GM23338 (cell line): ENCODE measurements around the gene DLG2. TPM values are rescaled to one million over a fixed set of nuclear protein-coding genes. Genes with fewer than 3 reads are reported as not detected.
A peak's percentile ranks its signal among the peaks of the same experiment; 100 is the strongest.

Experiments
- ATAC-seq: fragments of 200-7000 bp; cut with Tn5 transposase; 3 replicates; pipeline ENCODE4 v1.9.1; 2020
- DNase-seq: peaks from one replicate; pipeline ENCODE4 v3.0.0-alpha.2; 2015; ENCODE audit warnings: low spot score
- H2AFZ ChIP-seq: fragments of 200-600 bp; sonication (generic); 2 replicates; pipeline ENCODE4 v1.8.0; 2016; ENCODE audit warnings: antibody characterized with exemption, mild to moderate bottlenecking, moderate library complexity
- H3F3A ChIP-seq: fragments of 200-600 bp; sonication (generic); replicated peaks from 2 replicates; pipeline ENCODE4 v1.8.0; 2017; ENCODE audit warnings: antibody characterized with exemption, mixed run types, low read depth
- H3K27ac ChIP-seq: fragments of 200-600 bp; sonication (generic); 2 replicates; pipeline ENCODE4 v1.6.1; 2016; ENCODE audit warnings: low read depth
- H3K27me3 ChIP-seq: fragments of 200-600 bp; sonication (generic); 2 replicates; pipeline ENCODE4 v1.8.0; 2016; ENCODE audit warnings: mild to moderate bottlenecking, mixed run types, moderate library complexity; ENCODE audit not compliant: insufficient read depth
- H3K36me3 ChIP-seq: fragments of 200-600 bp; sonication (generic); 2 replicates; pipeline ENCODE4 v1.8.0; 2016; ENCODE audit warnings: mild to moderate bottlenecking; ENCODE audit not compliant: insufficient read depth
- H3K4me1 ChIP-seq: fragments of 200-600 bp; sonication (generic); 2 replicates; pipeline ENCODE4 v1.8.0; 2016; ENCODE audit warnings: mild to moderate bottlenecking, moderate library complexity; ENCODE audit not compliant: insufficient read depth
- H3K4me2 ChIP-seq: fragments of 200-600 bp; sonication (generic); 2 replicates; pipeline ENCODE4 v1.7.1; 2017; ENCODE audit warnings: mixed run types
- H3K4me3 ChIP-seq: fragments of 200-600 bp; sonication (generic); 2 replicates; pipeline ENCODE4 v1.6.1; 2016; ENCODE audit warnings: mixed run types
- H3K79me2 ChIP-seq: fragments of 200-600 bp; sonication (generic); replicated peaks from 2 replicates; pipeline ENCODE4 v1.8.0; 2017; ENCODE audit warnings: mild to moderate bottlenecking; ENCODE audit not compliant: insufficient read depth
- H3K9me2 ChIP-seq: fragments of 200-600 bp; sonication (generic); 2 replicates; pipeline ENCODE4 v1.8.0; 2017; ENCODE audit not compliant: insufficient read depth
- H4K20me1 ChIP-seq: fragments of 200-600 bp; sonication (generic); replicated peaks from 2 replicates; pipeline ENCODE4 v1.8.0; 2017; ENCODE audit warnings: mild to moderate bottlenecking; ENCODE audit not compliant: insufficient read depth
- H3K27ac Mint-ChIP-seq: 2 replicates; pipeline ENCODE4 v1.8.0; 2020; ENCODE audit warnings: inconsistent platforms, mild to moderate bottlenecking, moderate library complexity, mixed read lengths
- H3K27me3 Mint-ChIP-seq: 3 replicates; pipeline ENCODE4 v1.8.0; 2022; ENCODE audit warnings: low read depth, mild to moderate bottlenecking, moderate library complexity, mixed read lengths, inconsistent platforms; ENCODE audit not compliant: insufficient read depth, poor library complexity
- H3K36me3 Mint-ChIP-seq: 3 replicates; pipeline ENCODE4 v1.8.0; 2021; ENCODE audit warnings: low read depth, mild to moderate bottlenecking, inconsistent platforms, moderate library complexity, mixed read lengths
- H3K4me1 Mint-ChIP-seq: 3 replicates; pipeline ENCODE4 v1.8.0; 2020; ENCODE audit warnings: mild to moderate bottlenecking, inconsistent platforms, mixed read lengths
- H3K4me3 Mint-ChIP-seq: 3 replicates; pipeline ENCODE4 v1.8.0; 2021; ENCODE audit warnings: moderate library complexity, mild to moderate bottlenecking, inconsistent platforms, mixed read lengths
- H3K9me3 Mint-ChIP-seq: 3 replicates; pipeline ENCODE4 v1.8.0; 2020; ENCODE audit warnings: moderate library complexity, mild to moderate bottlenecking, inconsistent platforms, mixed read lengths
- CREB1 ChIP-seq: fragments of 250-450 bp; sonication (Bioruptor Pico); IDR thresholded peaks from 2 replicates; pipeline ENCODE4 v1.5.0; 2020; ENCODE audit warnings: low read depth, mild to moderate bottlenecking, moderate library complexity
- EZH2phosphoT487 ChIP-seq: fragments of 200-600 bp; sonication (generic); IDR thresholded peaks from one replicate; pipeline ENCODE4 v1.8.1; 2018; ENCODE audit warnings: antibody characterized with exemption; ENCODE audit not compliant: unreplicated experiment
- JUNB ChIP-seq: IDR thresholded peaks from one replicate; pipeline ENCODE4 v1.6.1; 2016; ENCODE audit warnings: antibody characterized with exemption; ENCODE audit not compliant: unreplicated experiment
- STAT1 ChIP-seq: IDR thresholded peaks from one replicate; pipeline ENCODE4 v1.6.1; 2016; ENCODE audit warnings: antibody characterized with exemption; ENCODE audit not compliant: unreplicated experiment
- ZNF331 ChIP-seq: fragments of 250-450 bp; sonication (Bioruptor Pico); IDR thresholded peaks from 2 replicates; pipeline ENCODE4 v1.5.0; 2020; ENCODE audit warnings: low read depth, mild to moderate bottlenecking, moderate library complexity
- polyA plus RNA-seq: library from polyadenylated mRNA; unstranded; fragments of >200 nt; fragmentation: Nextera tagmentation; extraction: Ambion mirVana; gene quantifications from 2 replicates; pipeline ENCODE4 v1.2.1, GENCODE V29; 2016
- total RNA-seq: library from RNA; depleted of rRNA; stranded (reverse); fragments of >200 nt; shearing (Covaris generic); gene quantifications from 2 replicates; pipeline ENCODE4 v1.2.3, GENCODE V29; 2014
- TF ChIP-seq, protein P1 (sequence below): fragments of 250-450 bp; sonication (Bioruptor Pico); IDR thresholded peaks from 2 replicates; pipeline ENCODE4 v1.5.0; 2020; ENCODE audit warnings: mild to moderate bottlenecking, moderate library complexity
- TF ChIP-seq, protein P2 (sequence below): IDR thresholded peaks from one replicate; pipeline ENCODE4 v1.6.1; 2018; ENCODE audit warnings: antibody characterized with exemption; ENCODE audit not compliant: unreplicated experiment
- TF ChIP-seq, protein P3 (sequence below): IDR thresholded peaks from 2 replicates; pipeline ENCODE4 v1.6.1; 2016; ENCODE audit warnings: antibody characterized with exemption
- TF ChIP-seq, protein P4 (sequence below), 2 experiments: fragments of 200-600 bp in 1 of 2; sonication (generic) in 1 of 2; conservative IDR thresholded peaks; 2 replicates each; pipeline versions ENCODE4 v1.5.1 to v1.6.1; 2016 to 2017; ENCODE audit warnings: antibody characterized with exemption in 2 of 2, low read depth in 2 of 2, mild to moderate bottlenecking in 2 of 2, moderate library complexity in 1 of 2

DLG2 gene
- total and polyA plus RNA-seq, 2 experiments from 2014 or later, result 19.8 to 21.5 TPM

DNA sequence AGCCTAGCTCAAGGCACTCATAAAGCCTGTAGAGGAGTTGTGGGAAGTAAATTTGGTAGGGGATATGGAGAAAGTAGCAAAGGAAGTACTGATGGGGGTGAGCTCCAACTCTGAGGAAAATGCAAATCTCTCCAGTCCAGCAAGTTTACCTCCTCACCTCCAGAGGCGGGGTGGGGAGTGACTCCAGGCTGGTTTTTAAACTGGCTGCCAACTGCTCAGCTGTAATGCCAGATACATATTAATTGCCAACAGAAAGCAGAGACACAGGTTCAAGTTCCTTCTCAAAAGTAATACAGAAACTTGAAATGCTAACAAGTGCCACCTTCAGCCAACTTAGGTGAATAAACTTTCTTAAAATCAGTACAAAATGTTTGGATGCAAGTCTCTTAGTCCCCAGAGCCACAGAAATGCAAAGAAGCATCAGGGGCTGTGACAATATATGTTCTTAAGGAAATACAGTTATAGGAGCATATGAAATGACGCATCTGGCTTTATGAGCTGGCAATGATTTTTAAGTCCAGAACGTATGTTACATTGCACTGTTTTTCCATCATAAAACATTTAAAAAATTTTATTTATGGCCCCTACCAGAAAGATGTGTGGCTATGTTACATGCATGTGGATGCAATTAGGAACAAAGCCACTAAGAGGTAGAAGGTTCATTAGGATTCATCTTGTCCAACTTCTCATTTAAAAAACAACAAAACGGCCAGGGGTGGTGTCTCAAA, 1904.6 kb downstream of the DLG2 start (continued):
- TF ChIP-seq, protein P1, sequence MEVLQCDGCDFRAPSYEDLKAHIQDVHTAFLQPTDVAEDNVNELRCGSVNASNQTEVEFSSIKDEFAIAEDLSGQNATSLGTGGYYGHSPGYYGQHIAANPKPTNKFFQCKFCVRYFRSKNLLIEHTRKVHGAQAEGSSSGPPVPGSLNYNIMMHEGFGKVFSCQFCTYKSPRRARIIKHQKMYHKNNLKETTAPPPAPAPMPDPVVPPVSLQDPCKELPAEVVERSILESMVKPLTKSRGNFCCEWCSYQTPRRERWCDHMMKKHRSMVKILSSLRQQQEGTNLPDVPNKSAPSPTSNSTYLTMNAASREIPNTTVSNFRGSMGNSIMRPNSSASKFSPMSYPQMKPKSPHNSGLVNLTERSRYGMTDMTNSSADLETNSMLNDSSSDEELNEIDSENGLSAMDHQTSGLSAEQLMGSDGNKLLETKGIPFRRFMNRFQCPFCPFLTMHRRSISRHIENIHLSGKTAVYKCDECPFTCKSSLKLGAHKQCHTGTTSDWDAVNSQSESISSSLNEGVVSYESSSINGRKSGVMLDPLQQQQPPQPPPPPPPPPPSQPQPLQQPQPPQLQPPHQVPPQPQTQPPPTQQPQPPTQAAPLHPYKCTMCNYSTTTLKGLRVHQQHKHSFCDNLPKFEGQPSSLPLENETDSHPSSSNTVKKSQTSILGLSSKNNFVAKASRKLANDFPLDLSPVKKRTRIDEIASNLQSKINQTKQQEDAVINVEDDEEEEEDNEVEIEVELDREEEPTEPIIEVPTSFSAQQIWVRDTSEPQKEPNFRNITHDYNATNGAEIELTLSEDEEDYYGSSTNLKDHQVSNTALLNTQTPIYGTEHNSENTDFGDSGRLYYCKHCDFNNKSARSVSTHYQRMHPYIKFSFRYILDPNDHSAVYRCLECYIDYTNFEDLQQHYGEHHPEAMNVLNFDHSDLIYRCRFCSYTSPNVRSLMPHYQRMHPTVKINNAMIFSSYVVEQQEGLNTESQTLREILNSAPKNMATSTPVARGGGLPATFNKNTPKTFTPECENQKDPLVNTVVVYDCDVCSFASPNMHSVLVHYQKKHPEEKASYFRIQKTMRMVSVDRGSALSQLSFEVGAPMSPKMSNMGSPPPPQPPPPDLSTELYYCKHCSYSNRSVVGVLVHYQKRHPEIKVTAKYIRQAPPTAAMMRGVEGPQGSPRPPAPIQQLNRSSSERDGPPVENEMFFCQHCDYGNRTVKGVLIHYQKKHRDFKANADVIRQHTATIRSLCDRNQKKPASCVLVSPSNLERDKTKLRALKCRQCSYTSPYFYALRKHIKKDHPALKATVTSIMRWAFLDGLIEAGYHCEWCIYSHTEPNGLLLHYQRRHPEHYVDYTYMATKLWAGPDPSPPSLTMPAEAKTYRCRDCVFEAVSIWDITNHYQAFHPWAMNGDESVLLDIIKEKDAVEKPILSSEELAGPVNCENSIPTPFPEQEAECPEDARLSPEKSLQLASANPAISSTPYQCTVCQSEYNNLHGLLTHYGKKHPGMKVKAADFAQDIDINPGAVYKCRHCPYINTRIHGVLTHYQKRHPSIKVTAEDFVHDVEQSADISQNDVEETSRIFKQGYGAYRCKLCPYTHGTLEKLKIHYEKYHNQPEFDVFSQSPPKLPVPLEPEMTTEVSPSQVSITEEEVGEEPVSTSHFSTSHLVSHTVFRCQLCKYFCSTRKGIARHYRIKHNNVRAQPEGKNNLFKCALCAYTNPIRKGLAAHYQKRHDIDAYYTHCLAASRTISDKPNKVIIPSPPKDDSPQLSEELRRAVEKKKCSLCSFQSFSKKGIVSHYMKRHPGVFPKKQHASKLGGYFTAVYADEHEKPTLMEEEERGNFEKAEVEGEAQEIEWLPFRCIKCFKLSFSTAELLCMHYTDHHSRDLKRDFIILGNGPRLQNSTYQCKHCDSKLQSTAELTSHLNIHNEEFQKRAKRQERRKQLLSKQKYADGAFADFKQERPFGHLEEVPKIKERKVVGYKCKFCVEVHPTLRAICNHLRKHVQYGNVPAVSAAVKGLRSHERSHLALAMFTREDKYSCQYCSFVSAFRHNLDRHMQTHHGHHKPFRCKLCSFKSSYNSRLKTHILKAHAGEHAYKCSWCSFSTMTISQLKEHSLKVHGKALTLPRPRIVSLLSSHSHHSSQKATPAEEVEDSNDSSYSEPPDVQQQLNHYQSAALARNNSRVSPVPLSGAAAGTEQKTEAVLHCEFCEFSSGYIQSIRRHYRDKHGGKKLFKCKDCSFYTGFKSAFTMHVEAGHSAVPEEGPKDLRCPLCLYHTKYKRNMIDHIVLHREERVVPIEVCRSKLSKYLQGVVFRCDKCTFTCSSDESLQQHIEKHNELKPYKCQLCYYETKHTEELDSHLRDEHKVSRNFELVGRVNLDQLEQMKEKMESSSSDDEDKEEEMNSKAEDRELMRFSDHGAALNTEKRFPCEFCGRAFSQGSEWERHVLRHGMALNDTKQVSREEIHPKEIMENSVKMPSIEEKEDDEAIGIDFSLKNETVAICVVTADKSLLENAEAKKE (CRISPR knock-in tag), result no peak
- TF ChIP-seq, protein P2, sequence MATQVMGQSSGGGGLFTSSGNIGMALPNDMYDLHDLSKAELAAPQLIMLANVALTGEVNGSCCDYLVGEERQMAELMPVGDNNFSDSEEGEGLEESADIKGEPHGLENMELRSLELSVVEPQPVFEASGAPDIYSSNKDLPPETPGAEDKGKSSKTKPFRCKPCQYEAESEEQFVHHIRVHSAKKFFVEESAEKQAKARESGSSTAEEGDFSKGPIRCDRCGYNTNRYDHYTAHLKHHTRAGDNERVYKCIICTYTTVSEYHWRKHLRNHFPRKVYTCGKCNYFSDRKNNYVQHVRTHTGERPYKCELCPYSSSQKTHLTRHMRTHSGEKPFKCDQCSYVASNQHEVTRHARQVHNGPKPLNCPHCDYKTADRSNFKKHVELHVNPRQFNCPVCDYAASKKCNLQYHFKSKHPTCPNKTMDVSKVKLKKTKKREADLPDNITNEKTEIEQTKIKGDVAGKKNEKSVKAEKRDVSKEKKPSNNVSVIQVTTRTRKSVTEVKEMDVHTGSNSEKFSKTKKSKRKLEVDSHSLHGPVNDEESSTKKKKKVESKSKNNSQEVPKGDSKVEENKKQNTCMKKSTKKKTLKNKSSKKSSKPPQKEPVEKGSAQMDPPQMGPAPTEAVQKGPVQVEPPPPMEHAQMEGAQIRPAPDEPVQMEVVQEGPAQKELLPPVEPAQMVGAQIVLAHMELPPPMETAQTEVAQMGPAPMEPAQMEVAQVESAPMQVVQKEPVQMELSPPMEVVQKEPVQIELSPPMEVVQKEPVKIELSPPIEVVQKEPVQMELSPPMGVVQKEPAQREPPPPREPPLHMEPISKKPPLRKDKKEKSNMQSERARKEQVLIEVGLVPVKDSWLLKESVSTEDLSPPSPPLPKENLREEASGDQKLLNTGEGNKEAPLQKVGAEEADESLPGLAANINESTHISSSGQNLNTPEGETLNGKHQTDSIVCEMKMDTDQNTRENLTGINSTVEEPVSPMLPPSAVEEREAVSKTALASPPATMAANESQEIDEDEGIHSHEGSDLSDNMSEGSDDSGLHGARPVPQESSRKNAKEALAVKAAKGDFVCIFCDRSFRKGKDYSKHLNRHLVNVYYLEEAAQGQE, result no peak
- TF ChIP-seq EZH2phosphoT487 (no peak), JUNB (no peak)

DNA sequence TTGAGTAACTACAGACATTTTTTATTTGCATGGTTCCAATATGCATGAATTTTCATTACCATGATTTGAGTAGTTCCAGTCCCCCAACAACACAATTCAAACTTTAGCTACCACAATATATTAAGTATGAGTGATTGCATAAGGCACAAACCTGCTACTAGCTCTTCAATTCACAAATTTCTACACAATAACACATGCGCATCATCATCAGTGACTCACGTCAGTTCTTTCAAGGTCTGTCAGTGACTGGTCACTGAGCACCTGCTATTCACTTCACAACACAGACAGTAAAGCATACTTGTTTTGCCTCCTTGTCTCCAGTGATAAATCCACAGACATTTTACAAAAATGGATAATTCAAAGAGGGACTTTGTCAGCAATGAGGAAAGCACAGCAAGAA, 1905.9 kb downstream of the DLG2 start:
- Histone ChIP-seq H4K20me1 (no peaks in the 10 kb centered on the region), H2AFZ (no peak overlapping the region), H3K4me1 (peaks cover 51% of the 10 kb centered on the region), H3F3A (0 out of 2 replicates have a peak, but pooled peaks cover 6% of the 10 kb centered on the region), H3K9me2 (no peaks in the 10 kb centered on the region), H3K27me3 (no peaks in the 10 kb centered on the region), H3K27ac (no peak overlapping the region), H3K36me3 (no peaks in the 10 kb centered on the region), H3K79me2 (peaks cover 3% of the 10 kb centered on the region), H3K4me3 (no peak overlapping the region), H3K4me2 (peak overlapping the region; percentile 24)
- Mint-ChIP-seq H3K4me3 (no peak overlapping the region), H3K27me3 (peaks cover 3% of the 10 kb centered on the region), H3K4me1 (peaks cover 55% of the 10 kb centered on the region), H3K27ac (no peak overlapping the region), H3K9me3 (no peaks in the 10 kb centered on the region), H3K36me3 (0 out of 3 replicates have a peak, but pooled peaks cover 3% of the 10 kb centered on the region)
- DNase-seq (no peak), ATAC-seq (no peak)
- TF ChIP-seq, protein P3, sequence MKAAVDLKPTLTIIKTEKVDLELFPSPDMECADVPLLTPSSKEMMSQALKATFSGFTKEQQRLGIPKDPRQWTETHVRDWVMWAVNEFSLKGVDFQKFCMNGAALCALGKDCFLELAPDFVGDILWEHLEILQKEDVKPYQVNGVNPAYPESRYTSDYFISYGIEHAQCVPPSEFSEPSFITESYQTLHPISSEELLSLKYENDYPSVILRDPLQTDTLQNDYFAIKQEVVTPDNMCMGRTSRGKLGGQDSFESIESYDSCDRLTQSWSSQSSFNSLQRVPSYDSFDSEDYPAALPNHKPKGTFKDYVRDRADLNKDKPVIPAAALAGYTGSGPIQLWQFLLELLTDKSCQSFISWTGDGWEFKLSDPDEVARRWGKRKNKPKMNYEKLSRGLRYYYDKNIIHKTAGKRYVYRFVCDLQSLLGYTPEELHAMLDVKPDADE, result no peak
- TF ChIP-seq STAT1, result no peak
- TF ChIP-seq, protein P4, sequence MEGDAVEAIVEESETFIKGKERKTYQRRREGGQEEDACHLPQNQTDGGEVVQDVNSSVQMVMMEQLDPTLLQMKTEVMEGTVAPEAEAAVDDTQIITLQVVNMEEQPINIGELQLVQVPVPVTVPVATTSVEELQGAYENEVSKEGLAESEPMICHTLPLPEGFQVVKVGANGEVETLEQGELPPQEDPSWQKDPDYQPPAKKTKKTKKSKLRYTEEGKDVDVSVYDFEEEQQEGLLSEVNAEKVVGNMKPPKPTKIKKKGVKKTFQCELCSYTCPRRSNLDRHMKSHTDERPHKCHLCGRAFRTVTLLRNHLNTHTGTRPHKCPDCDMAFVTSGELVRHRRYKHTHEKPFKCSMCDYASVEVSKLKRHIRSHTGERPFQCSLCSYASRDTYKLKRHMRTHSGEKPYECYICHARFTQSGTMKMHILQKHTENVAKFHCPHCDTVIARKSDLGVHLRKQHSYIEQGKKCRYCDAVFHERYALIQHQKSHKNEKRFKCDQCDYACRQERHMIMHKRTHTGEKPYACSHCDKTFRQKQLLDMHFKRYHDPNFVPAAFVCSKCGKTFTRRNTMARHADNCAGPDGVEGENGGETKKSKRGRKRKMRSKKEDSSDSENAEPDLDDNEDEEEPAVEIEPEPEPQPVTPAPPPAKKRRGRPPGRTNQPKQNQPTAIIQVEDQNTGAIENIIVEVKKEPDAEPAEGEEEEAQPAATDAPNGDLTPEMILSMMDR (conservative IDR thresholded peaks at IDR 0.05; ENCODE audit: low read depth in 2 of 2), result no peak
- no peak for TF ChIP-seq CREB1 (CRISPR knock-in tag)
- no peak for TF ChIP-seq JUNB
- TF ChIP-seq ZNF331 (CRISPR knock-in tag), result no peak
